Glomerular visceral epithelial cell (primary cell): Measurements from ENCODE around the gene LCE3E.
A peak's percentile ranks its signal among the peaks of the same experiment; 100 is the strongest.
"Not testable (repeated sequence)": the region's sequence is repeated elsewhere in the genome, so short reads cannot be mapped to it uniquely, and the experiment has no call there.

ENCODE experiments used
- DNase-seq: peaks from one replicate; pipeline ENCODE4 v3.0.0-alpha.2; 2016; ENCODE audit errors: extremely low spot score

Gene LCE3E

GRCh38 chr1:152566681-152567080, at the start of gene LCE3E:
TSS of gene LCE3E (minus strand) at chr1:152566780. CDS start at chr1:152566208, 572 bp downstream.
- no peak for DNase-seq

- no peak for DNase-seq
Measured at GRCh38 chr1:152613511-152613910, 46.9 kb upstream of the LCE3E start, which contains the start of gene LCE3B. TSS of gene LCE3B (plus strand) at chr1:152613811. CDS start at chr1:152613811, 0 bp downstream.

GRCh38 chr1:152599934-152600333, 33.4 kb upstream of the LCE3E start, which contains the start of gene LCE3C:
TSS of gene LCE3C (plus strand) at chr1:152600234. CDS start at chr1:152600732, 498 bp downstream.
- no peak for DNase-seq

GRCh38 chr1:152596986-152597385, 30.4 kb upstream of the LCE3E start:
- DNase-seq = no peak

- DNase-seq = no peak
Measured at GRCh38 chr1:152585586-152585985, 19.0 kb upstream of the LCE3E start.

- DNase-seq = no peak
Measured at GRCh38 chr1:152582647-152583046, 16.1 kb upstream of the LCE3E start.

- no peak for DNase-seq
Measured at GRCh38 chr1:152580433-152580832, 13.9 kb upstream of the LCE3E start, which contains the start of gene LCE3D. TSS of gene LCE3D (minus strand) at chr1:152580516. CDS start at chr1:152579936, 580 bp downstream.

GRCh38 chr1:152579526-152579925, 12.9 kb upstream of the LCE3E start:
- DNase-seq = not testable (repeated sequence)

- DNase-seq = no peak
Measured at GRCh38 chr1:152577168-152577567, 10.6 kb upstream of the LCE3E start.

- no peak for DNase-seq
Measured at GRCh38 chr1:152565535-152566215, 905 bp downstream of the LCE3E start.

- no peak for DNase-seq
Measured at GRCh38 chr1:152565115-152565514, 1.5 kb downstream of the LCE3E start.

GRCh38 chr1:152548358-152548757, 18.2 kb downstream of the LCE3E start:
- DNase-seq = not testable (repeated sequence)

- no peak for DNase-seq
Measured at GRCh38 chr1:152546704-152547103, 19.9 kb downstream of the LCE3E start.

GRCh38 chr1:152543820-152544219, 22.8 kb downstream of the LCE3E start:
- no peak for DNase-seq

- no peak for DNase-seq
Measured at GRCh38 chr1:152539901-152540300, 26.7 kb downstream of the LCE3E start.

GRCh38 chr1:152537496-152537895, 29.1 kb downstream of the LCE3E start:
- DNase-seq = no peak

GRCh38 chr1:152535774-152536173, 30.8 kb downstream of the LCE3E start:
- DNase-seq = no peak

- peak; percentile 55 for DNase-seq
Measured at GRCh38 chr1:152533327-152533938, 33.1 kb downstream of the LCE3E start.

- no peak for DNase-seq
Measured at GRCh38 chr1:152525080-152525641, 41.4 kb downstream of the LCE3E start.

- DNase-seq = no peak
Measured at GRCh38 chr1:152520561-152521090, 46.0 kb downstream of the LCE3E start.

GRCh38 chr1:152519851-152520250, 46.7 kb downstream of the LCE3E start:
- DNase-seq = no peak

- no peak for DNase-seq
Measured at GRCh38 chr1:152517237-152517811, 49.3 kb downstream of the LCE3E start.
